Nephron progenitor cell (in vitro differentiated cells): ENCODE data around the gene CCNH.

ENCODE experiments used
- DNase-seq: peaks from one replicate; pipeline ENCODE4 v3.0.0; 2021
- H3K27ac Mint-ChIP-seq: 2 replicates; pipeline ENCODE4 v1.8.0; 2021; ENCODE audit warnings: mild to moderate bottlenecking, moderate library complexity, mixed read lengths
- H3K27me3 Mint-ChIP-seq: 2 replicates; pipeline ENCODE4 v1.8.0; 2021; ENCODE audit warnings: mild to moderate bottlenecking, low read depth, mixed read lengths; ENCODE audit not compliant: poor library complexity
- H3K36me3 Mint-ChIP-seq: 2 replicates; pipeline ENCODE4 v1.8.0; 2021; ENCODE audit warnings: low read depth, mixed read lengths
- H3K4me1 Mint-ChIP-seq: 2 replicates; pipeline ENCODE4 v1.8.0; 2021; ENCODE audit warnings: mixed read lengths
- H3K4me3 Mint-ChIP-seq: 2 replicates; pipeline ENCODE4 v1.8.0; 2021; ENCODE audit warnings: mild to moderate bottlenecking, moderate library complexity, mixed read lengths
- H3K9me3 Mint-ChIP-seq: 2 replicates; pipeline ENCODE4 v1.8.0; 2021; ENCODE audit warnings: mild to moderate bottlenecking, moderate library complexity, mixed read lengths
- TF ChIP-seq, protein P1 (sequence below): fragments of 200-600 bp; sonication (generic); IDR thresholded peaks from 2 replicates; pipeline ENCODE4 v1.5.0; 2021; ENCODE audit warnings: antibody characterized with exemption

CCNH gene

DNA sequence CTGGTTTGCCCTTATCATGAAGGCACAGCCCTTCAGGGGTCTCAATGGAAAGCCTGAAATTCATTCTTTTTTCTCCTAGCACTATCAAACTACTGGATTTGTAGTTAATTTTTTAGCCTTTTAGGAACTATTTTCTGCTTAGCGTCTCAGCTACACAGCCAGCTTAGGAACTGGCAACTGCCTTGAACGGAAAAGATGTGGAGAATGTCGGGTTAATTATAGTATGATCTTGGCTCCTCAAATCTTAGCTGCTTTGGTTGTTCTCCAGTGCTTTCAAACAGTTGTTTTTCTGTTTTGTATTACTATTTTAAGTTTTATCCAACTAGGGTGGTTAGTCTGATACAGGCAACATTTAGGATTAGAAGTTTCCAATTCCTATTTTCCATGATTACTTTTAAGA, 44.1 kb downstream of the CCNH start:
- Mint-ChIP-seq H3K27ac (no peak overlapping the region), H3K36me3 (peaks cover 45% of the 10 kb centered on the region), H3K4me3 (no peak overlapping the region), H3K27me3 (no peaks in the 10 kb centered on the region), H3K9me3 (no peaks in the 10 kb centered on the region), H3K4me1 (no peaks in the 10 kb centered on the region)
- TF ChIP-seq, protein P1, sequence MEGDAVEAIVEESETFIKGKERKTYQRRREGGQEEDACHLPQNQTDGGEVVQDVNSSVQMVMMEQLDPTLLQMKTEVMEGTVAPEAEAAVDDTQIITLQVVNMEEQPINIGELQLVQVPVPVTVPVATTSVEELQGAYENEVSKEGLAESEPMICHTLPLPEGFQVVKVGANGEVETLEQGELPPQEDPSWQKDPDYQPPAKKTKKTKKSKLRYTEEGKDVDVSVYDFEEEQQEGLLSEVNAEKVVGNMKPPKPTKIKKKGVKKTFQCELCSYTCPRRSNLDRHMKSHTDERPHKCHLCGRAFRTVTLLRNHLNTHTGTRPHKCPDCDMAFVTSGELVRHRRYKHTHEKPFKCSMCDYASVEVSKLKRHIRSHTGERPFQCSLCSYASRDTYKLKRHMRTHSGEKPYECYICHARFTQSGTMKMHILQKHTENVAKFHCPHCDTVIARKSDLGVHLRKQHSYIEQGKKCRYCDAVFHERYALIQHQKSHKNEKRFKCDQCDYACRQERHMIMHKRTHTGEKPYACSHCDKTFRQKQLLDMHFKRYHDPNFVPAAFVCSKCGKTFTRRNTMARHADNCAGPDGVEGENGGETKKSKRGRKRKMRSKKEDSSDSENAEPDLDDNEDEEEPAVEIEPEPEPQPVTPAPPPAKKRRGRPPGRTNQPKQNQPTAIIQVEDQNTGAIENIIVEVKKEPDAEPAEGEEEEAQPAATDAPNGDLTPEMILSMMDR, result no peak
- no peak for DNase-seq

DNA sequence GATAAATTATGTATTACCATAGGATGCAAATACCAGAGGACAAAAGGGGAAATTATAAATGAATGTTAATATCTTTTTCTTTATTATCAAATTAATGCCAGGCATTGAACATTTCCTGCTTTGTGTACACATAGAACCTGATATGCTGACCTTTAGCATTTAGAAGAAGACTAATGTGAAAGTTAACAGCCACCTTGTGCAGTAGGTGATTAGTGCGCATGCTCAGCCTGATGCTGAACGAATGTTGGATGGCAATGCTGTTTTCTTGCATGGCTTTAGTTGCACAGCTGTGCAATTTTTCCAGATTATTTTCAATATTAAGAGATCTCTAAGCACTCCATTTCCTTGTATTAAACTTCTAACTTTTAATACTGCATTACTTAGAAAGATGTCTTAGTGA, 45.5 kb downstream of the CCNH start:
- H3K9me3 Mint-ChIP-seq, result no peaks in the 10 kb centered on the region
- peaks cover 37% of the 10 kb centered on the region for H3K36me3 Mint-ChIP-seq
- H3K27ac Mint-ChIP-seq, result no peak overlapping the region
- no peaks in the 10 kb centered on the region for H3K4me1 Mint-ChIP-seq
- TF ChIP-seq, protein P1, result no peak
- H3K27me3 Mint-ChIP-seq, result no peaks in the 10 kb centered on the region
- no peak for DNase-seq
- no peak overlapping the region for H3K4me3 Mint-ChIP-seq

GRCh38 chr5:87361536-87362213, 51.1 kb downstream of the CCNH start:
- Mint-ChIP-seq H3K9me3 (no peaks in the 10 kb centered on the region), H3K27me3 (no peaks in the 10 kb centered on the region), H3K4me3 (no peak overlapping the region), H3K4me1 (no peaks in the 10 kb centered on the region), H3K27ac (no peak overlapping the region), H3K36me3 (peaks cover 45% of the 10 kb centered on the region)
- TF ChIP-seq, protein P1, result no peak
- no peak for DNase-seq

DNA sequence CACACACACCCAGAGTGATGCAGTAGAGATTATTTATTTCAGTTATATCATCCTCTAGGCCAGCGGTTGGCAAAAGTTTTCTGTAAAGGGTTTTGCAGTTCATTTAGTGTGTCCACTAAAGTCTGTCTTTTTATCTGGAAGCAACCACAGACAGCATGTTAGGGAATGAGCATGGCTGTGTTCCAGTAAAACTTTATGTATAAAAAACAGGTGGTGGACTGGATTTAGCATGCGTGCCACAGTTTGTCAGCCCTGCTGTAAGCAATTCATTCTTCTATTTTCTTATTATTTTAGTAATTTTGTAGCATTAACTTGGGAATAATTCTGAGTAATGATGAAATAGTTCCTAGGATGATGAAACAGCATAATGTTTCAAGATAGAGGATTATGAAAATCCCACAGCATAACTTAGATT, 51.7 kb downstream of the CCNH start:
- H3K4me3 Mint-ChIP-seq, result no peak overlapping the region
- no peak for DNase-seq

GRCh38 chr5:87360132-87360531, 52.6 kb downstream of the CCNH start:
- Mint-ChIP-seq H3K36me3 (peaks cover 55% of the 10 kb centered on the region), H3K9me3 (no peaks in the 10 kb centered on the region), H3K4me3 (no peak overlapping the region), H3K27ac (no peak overlapping the region), H3K27me3 (no peaks in the 10 kb centered on the region), H3K4me1 (no peaks in the 10 kb centered on the region)
- TF ChIP-seq, protein P1, result no peak
- no peak for DNase-seq

More for the DNA sequence above, 51.7 kb downstream of the CCNH start:
- Mint-ChIP-seq H3K27ac (no peak overlapping the region), H3K9me3 (no peaks in the 10 kb centered on the region), H3K4me1 (no peaks in the 10 kb centered on the region), H3K36me3 (peaks cover 46% of the 10 kb centered on the region), H3K27me3 (no peaks in the 10 kb centered on the region)
- TF ChIP-seq, protein P1, result no peak

GRCh38 chr5:87359106-87359505, 53.6 kb downstream of the CCNH start:
- no peaks in the 10 kb centered on the region for H3K27me3 Mint-ChIP-seq
- H3K36me3 Mint-ChIP-seq, result peaks cover 57% of the 10 kb centered on the region
- no peak overlapping the region for H3K4me3 Mint-ChIP-seq
- H3K4me1 Mint-ChIP-seq, result no peaks in the 10 kb centered on the region
- TF ChIP-seq, protein P1, result no peak
- H3K27ac Mint-ChIP-seq, result peak overlapping the region; percentile 50
- DNase-seq, result no peak
- H3K9me3 Mint-ChIP-seq, result peaks cover 6% of the 10 kb centered on the region
